ENCODE measurements around the gene DHODH.
"Not testable (repeated sequence)": the region's sequence is repeated elsewhere in the genome, so short reads cannot be mapped to it uniquely, and the experiment has no call there.

The DHODH gene

DNA sequence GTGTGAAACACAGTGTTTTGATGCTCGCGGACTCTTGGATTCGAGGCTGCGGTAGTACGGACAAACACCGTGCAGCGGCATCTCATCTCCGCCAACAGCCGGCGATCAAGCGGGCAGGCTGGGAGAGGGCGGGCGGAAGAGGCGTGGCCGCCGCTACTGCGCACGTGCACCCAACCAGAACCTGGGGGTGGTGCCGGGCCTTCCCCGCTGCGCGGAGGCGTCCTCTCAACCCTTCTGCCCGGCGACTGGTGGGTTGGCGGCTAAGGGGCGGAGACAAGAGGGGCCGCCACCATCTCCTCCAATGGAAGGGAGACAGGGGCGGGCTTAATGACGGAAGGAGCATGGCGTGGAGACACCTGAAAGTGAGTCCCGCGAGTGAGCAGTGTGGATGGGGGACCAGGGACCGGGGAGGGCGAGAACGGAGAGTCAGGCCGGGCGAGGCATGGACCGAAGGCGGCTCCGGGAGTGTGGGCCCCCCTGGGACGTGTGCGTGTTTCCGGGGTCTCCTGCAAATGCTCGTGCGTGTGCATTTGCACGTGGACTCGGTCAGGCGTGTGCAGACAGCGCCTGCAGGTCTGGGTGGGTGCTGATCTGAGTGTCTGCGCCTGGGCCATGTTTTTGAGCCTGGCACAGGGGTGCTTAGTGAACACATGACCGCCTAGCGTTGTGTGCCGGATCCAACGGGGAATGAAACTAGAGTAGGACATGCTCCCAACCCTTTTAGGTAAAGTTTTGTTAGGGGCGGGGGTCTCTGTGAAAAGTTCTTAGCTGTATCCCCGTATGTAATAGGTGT lies at the start of gene DHODH:
DHODH (plus strand) TSS at position 321 of the 793 bp plus-strand sequence; CDS start at position 342, 21 bp downstream.
- peak; percentile 97 for FAIRE-seq

DNA sequence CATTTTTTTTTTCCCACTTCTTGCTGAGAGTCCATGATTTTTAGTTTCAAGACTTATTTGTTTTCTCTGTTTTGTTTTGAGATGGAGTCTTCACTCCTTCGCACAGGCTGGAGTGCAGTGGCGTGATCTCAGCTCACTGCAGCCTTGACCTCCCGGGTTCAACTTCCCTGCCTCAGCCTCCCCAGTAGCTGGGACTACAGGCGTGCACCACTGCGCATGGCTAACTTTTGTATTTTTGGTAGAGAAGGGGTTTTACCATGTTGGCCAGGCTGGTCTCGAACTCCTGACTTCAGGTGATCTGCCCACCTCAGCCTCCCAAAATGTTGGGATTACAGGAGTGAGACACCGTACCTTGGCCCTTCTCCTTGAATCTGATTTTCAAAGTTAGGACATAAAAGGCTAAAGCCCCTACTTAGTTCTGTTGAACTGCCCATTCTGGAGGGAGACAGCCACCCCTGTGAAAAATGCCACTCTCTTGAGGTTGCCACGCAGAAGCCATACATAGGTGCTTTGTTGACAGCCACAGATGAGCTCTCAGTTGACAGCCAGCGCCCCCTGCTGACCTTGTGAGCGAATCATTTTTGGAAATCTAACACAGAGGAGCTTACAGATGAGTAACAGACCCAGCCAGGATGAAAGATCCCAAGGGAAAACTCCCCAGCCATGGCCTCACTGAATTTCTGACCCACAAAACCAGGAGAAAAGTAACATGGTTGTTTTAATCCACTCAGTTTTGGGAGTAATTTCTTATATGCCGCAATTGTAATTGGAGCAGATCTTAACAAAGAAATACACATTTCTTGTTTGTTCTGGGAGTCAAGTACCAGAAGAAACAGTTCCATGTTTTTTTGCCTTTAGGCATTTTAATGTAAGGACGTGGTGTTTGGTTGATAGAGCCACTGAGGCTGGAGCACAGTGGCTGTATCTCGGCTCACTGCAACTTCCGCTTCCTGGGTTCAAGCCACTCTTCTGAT lies 47.2 kb upstream of the DHODH start:
- FAIRE-seq, result peak; percentile 89

DNA sequence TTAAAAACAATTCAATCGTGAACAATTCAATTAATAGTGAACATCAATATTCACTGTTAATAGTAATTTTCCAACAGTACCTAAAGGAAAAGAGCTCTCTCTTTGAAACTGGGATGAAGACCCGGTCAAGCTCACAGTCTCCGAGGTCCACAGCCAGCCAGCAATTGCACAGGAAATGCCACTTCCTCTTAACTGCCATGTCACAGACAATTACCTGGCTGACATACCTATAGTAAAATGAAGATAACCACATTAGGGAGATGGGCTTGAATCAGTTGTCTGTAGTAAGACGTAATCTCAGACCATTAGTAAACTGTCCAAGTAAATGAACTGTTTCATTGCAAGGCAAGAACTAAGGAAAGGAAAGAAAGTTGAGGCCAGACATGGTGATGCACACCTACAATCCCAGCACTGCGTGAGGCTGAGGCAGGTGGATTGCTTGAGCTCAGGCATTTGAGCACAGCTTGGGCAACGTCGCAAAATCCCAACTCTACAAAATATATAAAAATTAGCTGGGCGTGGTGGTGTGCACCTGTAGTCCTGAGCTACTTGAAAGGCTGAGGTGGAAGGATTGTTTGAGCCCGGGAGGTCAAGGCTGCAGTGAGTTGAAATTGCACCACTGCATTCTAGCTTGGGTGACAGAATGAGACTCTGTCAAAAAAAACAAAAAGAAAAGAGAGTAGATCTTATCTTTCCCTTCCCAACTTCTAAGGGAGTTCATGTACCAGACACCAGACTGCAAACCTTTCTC lies 45.2 kb upstream of the DHODH start:
- FAIRE-seq, result no peak

DNA sequence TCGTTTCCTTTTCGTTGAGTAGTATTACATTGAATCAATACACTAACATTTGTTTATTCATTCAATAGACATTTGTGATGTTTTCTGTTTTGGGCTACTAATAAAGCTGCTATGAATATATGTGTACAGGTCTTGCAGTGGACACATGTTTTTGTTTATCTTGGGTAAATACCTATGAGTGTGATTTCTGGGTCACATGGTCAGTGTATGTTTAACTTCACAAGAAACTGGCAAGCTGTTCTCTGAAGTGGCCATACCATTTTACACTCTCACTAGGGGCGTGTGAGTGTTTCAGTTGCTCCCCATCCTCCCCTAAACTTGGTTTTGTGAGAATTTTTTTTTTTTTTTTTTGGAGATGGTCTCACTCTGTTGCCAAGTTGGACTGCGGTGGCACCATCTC lies 43.3 kb upstream of the DHODH start:
- FAIRE-seq, result no peak

DNA sequence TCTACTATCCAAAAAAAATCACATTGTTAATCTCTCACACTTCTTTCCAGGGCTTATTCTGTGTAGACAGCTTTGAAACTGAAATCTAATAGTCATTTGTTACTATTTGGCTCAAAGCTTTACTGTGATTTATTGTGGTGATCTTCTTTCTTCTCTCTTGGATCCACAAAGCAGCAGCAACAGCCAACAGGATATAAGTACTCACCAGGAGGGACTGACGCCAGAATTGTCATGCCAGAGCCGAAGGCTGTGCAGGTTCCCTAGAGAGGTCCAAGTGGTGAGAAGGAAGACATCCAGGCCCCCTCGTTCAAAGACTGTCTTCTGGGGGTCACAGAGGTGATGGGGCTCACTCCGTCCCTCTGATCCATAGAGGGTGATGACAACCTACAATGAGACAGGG lies 41.6 kb upstream of the DHODH start:
- FAIRE-seq, result no peak

DNA sequence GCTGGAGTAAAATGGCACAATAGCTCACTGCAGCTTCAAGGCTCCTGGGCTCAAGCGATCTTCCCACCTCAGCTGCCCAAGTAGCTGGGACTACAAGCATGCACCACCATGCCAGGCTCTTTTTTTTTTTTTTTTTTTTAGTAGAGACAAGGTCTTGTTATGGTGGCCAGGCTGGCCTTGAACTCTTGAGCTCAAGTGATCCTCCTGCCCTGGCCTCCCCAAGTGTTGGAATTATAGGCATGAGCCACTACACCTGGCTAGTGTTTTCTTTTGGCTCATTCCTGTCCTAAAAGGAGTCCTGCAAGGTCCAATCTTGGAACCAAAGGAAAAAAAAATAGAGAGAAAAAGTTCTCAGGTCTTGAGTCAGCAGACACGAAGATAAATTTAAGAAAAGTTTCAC lies 39.2 kb upstream of the DHODH start:
- no peak for FAIRE-seq

DNA sequence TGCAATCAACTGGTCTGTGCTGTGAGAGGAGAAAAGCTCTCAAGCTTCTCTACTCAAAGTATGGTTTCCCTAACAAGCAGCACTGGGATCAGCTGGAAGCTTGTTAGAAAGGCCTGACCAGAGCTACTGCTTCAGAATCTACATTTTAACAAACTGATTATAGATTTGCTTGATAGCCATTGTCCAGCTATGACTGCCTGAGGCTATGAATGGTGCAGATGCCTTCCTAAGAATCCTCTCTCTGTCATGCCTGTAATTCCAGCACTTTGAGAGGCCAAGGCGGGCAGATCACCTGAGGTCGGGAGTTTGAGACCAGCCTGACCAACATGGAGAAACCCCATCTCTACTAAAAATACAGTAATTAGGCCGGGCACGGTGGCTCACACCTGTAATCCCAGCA lies 37.0 kb upstream of the DHODH start:
- no peak for FAIRE-seq

DNA sequence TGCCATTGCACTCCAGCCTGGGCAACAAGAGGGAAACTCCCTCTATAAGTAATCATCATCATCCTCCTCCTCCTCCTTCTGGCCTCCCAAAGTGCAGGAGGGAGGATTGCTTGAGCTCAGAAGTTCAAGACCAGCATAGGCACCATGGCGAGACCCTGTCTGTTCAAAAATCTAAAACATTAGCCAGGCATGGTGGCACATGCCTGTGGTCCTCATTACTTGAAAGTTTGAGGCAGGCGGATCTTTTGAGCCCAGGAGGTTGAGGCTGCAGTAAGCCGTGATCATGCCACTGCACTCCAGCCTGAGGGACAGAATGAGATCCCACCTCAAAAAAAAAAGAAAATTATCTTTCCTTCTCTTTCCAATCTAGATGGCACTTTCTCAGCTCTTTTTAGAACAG lies 36.2 kb upstream of the DHODH start:
- no peak for FAIRE-seq

DNA sequence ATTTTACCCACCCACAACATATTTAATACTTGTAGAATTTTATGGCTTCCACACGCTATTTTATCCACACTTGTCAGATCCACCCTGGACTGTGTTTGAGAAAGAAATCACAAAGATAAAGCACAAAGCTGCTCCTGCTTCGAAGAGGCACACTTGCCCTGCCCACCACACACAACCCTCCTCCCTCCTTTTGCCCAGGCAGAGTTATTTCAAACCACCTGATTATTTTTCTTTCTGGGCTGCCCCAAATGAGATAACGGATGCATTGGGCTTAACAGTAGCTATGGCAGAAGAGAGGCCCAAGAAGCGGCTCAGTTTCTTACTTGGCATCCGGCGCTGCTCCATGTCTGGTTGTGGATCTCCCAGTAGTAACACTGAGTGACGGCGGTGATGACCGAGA lies 35.5 kb upstream of the DHODH start:
- FAIRE-seq, result no peak

DNA sequence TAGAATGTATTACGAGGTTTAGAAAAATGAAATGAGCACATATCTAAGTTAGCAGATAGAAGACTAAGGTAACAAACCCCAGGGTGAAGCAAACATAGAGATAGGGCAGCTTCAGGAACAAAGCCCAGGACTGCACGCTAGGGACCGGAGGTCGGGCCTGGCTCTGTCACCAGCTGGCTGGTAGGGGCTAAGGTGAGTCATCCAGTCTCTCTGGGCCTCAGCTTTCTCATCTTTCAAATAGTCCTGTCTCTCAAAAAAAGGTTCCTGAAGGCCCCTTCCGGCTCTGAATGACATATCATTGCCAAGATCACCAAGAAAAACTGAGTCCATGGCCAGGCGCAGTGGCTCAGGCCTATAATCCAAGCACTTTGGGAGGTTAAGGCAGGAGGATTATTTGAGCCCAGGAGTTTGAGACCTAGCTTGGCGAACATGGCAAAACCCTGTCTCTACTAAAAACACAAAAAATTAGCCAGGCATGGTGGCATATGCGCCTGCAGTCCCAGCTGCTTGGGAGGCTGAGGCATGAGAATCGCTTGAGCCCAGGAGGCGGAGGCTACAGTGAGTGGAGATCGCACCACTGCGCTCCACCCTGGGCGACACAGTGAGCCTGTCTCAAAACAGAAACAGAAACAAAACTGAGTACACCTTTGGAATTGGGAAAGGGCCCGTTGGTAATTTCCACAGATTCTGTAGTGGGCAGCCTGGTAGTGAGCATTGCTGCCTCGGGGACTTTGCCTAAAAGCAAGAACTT lies 34.3 kb upstream of the DHODH start:
- FAIRE-seq, result no peak

DNA sequence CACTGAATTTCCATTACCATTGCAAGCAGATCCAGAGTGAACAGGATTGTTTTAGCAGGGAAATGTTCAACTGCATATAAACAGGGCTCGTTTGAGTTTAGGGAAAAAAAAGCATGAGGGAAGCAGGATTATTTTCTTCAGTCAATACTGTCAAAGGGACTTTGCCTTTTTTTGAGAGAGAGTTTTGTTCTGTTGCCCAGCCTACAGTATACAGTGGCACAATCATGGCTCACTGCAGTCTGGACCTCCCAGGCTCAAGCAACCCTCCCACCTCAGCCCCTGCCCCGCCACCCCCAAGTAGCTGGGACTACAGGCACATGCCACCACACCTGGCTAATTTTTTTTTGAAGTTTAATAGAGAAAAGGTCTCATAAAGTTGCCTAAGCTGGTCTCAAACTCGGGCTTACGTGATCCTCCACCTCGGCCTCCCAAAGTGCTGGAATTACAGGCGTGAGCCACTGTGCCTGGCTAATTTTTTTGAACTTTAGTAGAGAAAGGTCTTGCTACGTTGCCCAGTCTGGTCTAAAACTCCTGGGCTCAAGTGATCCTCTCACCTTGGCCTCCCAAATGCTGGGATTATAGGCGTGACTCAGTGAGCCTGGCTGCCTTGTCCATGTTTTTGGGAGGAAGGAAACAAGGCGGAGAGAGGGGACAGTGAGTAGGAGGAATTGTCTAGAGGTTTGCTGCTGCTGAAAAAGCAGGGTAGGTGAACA lies 23.1 kb upstream of the DHODH start:
- FAIRE-seq, result no peak

DNA sequence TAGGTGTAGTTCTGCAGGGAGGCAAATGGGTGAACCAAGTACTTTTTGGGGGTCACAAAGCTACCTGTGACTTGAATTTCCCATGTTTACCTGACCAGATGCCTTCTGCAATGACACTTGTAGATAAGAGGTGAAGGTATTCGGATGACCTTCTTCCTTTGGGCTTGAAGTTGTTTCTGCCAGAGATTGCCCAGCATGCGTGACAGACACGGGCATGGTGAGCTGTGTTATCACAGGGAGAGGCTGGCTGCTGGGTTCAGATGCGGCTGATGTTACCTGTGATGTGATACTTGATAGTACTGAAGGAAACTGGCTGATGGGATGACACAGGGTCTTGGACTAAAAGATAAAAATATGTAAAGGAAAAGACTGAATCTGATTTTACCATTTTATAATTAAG lies 22.4 kb upstream of the DHODH start:
- no peak for FAIRE-seq

DNA sequence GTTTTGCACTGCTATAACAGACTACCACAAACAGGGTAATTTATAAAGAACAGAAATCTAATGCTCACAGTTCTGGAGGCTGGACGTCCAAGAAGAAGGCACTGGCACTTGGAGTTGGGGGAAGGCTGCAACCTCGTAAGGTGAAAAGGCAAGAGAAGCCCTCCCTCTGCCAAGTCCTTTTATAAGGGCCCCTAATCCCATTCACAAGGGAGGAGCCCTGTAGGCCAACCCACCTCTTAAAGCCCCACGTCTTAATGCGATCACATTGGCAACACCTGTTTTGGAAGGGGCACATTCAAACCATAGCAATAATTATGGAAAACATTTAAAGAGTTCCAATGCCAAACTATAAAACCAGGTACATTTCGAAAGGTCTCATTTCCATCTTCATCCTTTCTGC lies 13.5 kb upstream of the DHODH start:
- FAIRE-seq, result no peak

DNA sequence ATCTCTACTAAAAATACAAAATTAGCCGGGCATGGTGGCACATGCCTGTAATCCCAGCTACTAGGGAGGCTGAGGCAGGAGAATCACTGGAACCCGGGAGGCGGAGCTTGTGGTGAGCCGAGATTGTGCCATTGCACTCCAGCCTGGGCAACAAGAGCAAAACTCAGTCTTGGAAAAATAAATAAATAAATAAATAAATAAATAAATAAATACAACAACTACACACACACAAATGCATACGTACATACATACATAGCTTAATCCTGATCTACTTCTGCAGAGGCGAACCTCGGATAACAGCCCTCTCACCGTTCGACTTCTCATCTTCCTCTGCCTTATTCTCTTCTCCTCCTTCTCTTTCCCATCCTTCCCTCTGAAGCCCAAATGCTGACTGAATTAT lies 11.0 kb upstream of the DHODH start:
- not testable (repeated sequence) for FAIRE-seq

DNA sequence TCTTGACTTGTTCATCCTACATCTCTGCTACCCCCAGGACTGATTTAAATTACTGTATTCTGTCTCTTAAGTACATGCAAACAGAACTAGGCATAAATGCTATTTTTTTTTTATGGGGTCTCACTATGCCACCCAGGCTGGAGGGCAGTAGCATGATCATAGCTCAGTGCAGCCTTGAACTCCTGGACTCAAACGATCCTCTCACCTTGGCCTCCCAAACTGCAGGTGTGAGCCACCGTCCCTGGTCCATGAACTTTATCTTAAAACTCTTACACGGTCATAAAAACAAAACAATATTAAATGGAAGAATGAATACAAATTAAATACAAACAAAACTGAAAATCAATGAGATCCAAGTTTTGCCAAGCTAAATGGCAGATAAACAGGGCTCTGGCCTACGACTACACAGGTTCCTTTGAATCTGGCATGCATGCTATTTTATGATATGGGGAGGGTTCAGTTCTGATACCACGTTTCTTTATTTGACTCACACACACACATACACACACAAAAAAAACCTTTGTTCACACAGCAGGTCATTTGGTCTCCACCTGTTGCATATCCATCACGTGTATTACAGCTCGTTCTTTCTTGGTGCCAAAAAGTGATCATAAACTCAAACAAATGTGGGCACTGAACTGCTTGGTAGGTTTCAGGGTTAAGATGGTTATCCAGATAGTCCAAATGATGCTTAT lies 7.2 kb upstream of the DHODH start:
- no peak for FAIRE-seq

DNA sequence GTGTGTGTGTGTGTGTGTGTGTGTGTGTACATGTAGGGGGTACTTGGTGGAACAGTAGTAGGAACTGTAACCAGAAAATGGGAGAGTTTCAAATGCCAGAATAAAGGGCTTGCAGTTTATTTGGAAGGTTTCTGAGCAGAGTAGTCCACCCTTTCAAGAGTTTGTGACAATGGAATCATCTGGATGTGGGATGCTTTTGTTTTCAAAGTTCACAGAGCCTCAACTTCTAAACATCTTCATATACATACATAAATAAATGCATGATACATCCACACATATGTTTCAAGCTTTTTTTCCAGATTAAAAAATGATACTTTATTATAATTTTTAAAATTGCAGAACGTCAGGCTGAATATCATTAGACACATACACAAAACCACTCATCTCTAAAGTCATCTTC lies 5.9 kb upstream of the DHODH start:
- no peak for FAIRE-seq

DNA sequence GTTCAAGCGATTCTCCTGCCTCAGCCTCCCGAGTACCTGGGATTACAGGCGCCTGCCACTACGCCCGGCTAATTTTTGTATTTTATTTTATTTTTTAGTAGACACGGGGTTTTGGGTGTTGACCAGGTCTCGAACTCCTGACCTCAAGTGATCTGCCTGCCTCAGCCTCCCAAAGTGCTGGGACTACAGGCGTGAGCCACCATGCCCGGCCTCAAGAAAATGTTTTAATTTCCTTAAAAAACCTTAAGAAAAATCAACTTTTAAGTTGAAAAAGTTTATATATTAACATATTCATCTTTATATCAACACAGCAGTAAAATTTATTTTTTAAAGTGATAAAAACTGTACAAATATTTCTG lies 500 bp upstream of the DHODH start:
- FAIRE-seq, result not testable (repeated sequence)

DNA sequence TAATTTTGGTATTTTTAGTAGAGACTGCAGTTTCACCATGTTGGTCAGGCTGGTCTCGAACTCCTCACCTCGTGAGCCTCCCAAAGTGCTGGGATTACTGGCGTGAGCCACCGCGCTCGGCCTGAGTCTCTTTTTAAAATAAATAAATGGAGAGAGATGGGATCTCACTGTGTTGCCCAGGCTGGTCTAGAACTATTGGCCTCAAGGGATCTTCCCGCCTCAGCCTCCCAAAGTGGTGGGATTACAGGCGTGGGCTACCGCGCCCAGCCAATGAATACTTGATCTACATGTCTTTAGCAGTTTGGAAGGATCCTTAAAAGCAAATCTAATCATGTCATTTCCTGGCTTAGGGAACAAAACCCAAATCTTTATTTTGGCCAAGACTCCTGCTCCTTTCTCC lies 1.2 kb downstream of the DHODH start:
- FAIRE-seq, result no peak

DNA sequence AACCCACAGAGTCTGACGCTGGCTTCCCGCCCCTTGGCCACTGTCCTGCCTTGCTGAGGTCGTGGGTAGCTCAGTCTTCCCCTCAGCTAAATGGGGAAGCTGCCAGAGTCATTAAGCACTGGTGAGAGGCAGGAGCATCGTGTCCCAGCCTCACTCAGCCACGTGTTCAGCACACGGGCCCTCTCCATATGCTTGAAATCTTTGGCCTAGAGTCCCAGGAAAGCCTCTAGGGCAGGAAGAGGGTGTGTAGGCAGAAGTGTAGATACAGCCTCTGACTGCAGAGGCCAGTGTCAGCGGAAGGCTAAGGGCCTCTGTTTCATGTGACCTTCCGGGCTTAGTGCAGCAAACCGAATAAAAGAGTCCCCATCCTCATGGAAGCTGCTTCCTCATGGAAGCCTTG lies 4.1 kb downstream of the DHODH start:
- FAIRE-seq, result no peak

DNA sequence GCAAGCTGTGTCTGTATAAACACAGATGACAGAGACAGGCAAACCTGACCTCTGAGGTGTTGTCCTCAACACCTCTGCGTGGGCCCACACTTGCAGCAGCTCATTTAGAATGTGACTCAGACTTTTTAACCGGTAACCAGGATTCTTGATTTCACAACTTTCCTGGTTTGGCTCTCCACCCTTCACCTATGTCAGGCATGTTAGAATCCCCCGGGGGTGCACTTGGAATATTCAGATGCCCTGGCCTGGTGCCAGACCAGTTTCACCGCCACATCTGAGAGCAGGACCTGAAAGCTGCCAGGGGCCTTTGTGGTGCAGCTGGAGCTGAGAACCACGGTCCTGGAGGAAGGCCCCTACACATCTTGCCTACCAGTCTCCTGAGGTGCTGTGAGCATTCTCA lies 4.8 kb downstream of the DHODH start:
- no peak for FAIRE-seq

DNA sequence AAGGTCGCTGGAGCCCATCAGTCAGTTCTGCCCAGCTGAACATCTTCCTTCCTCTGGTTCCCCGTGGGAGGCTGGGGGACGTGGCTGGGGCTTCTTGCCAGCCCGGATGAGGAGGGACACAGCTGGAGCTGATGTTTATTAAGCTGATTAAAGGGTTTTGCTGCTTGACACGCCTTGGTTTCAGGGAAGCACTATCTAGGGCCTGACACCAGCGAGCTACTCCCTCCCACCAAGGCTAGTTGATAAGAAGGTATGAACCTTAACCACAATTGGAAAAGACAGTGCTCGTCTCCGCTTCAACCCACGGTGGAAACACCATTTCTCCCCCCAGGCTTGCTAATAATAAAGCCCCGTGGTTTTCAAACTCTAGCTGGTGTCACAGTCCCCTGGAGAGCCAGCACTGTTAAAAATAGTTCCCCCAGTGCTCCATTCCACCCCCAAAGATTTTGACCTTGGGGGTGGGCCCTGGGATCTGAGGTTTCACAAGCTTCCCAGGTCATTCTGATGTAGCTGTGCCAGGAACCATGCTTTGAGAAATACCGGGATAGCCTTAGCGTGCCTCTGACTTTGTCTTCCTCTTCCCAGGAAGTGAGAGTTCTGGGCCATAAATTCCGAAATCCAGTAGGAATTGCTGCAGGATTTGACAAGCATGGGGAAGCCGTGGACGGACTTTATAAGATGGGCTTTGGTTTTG lies 5.5 kb downstream of the DHODH start:
- FAIRE-seq, result no peak
